Naive thymus-derived CD4-positive, alpha-beta T cell (primary cell): Measurements from ENCODE around the gene GNAQ. TPM values are rescaled to one million over a fixed set of nuclear protein-coding genes. Genes with fewer than 3 reads are reported as not detected.
A peak's percentile ranks its signal among the peaks of the same experiment; 100 is the strongest.

ENCODE experiments used
- ATAC-seq: fragments of 150-1000 bp; cut with Tn5 transposase; 2 replicates; pipeline ENCODE4 v1.10.0; 2021; ENCODE audit warnings: mild to moderate bottlenecking, moderate library complexity
- CTCF ChIA-PET: fragments of 350-600 bp; sonication (Branson Sonifier 250); formaldehyde crosslinking; loops from one replicate; lab custom pipeline; 2021; ENCODE audit warnings: antibody characterized with exemption; lab: Charles Lee
- POLR2A ChIA-PET: fragments of 350-600 bp; sonication (Branson Sonifier 250); formaldehyde crosslinking; loops from one replicate; lab custom pipeline; 2021; ENCODE audit warnings: antibody characterized with exemption, inconsistent platforms; lab: Charles Lee
- DNase-seq, 9 donors: peaks; one replicate each; pipeline versions ENCODE4 v3.0.0 to v3.0.0-alpha.2; 2020 to 2022; ENCODE audit warnings: mixed read lengths in 1 of 9
- H3K27ac ChIP-seq: one replicate; pipeline ENCODE4 v1.7.0; 2013; ENCODE audit warnings: mild to moderate bottlenecking, low read depth, low read length, moderate library complexity
- H3K27me3 ChIP-seq, 2 donors: one replicate each; pipeline ENCODE4 v1.7.0; 2013; ENCODE audit warnings: low read length in 2 of 2, mild to moderate bottlenecking in 2 of 2, moderate library complexity in 2 of 2; ENCODE audit not compliant: control insufficient read depth in 2 of 2, insufficient read depth in 2 of 2
- H3K36me3 ChIP-seq, 3 experiments: 1 replicate in 2 of 3; 2 replicates in 1 of 3; pipeline ENCODE4 v1.7.0; 2013; ENCODE audit warnings: low read length in 3 of 3, mild to moderate bottlenecking in 3 of 3, moderate library complexity in 1 of 3; ENCODE audit not compliant: insufficient read depth in 3 of 3, control insufficient read depth in 2 of 3
- H3K4me1 ChIP-seq, 2 donors: one replicate each; pipeline ENCODE4 v1.7.0; 2013; ENCODE audit warnings: low read length in 2 of 2, mild to moderate bottlenecking in 2 of 2, moderate library complexity in 1 of 2; ENCODE audit not compliant: control insufficient read depth in 2 of 2, insufficient read depth in 2 of 2
- H3K4me3 ChIP-seq: 2 replicates; pipeline ENCODE4 v1.7.0; 2013; ENCODE audit warnings: mild to moderate bottlenecking, low read length
- H3K9me3 ChIP-seq, 3 experiments: 1 replicate in 2 of 3; 2 replicates in 1 of 3; pipeline ENCODE4 v1.7.0; 2013; ENCODE audit warnings: low read length in 3 of 3; ENCODE audit not compliant: control insufficient read depth in 2 of 3
- H3K27ac Mint-ChIP-seq, 9 donors: one replicate each; pipeline ENCODE4 v1.8.0; 2020 to 2022; ENCODE audit warnings: mixed read lengths in 9 of 9, mild to moderate bottlenecking in 8 of 9, moderate library complexity in 5 of 9, inconsistent platforms in 2 of 9
- H3K27me3 Mint-ChIP-seq, 5 donors: one replicate each; pipeline ENCODE4 v1.8.0; 2021 to 2022; ENCODE audit warnings: mixed read lengths in 5 of 5, mild to moderate bottlenecking in 1 of 5
- H3K36me3 Mint-ChIP-seq, 5 donors: one replicate each; pipeline ENCODE4 v1.8.0; 2020 to 2022; ENCODE audit warnings: mixed read lengths in 5 of 5, mild to moderate bottlenecking in 3 of 5, inconsistent platforms in 1 of 5
- H3K4me1 Mint-ChIP-seq, 7 donors: one replicate each; pipeline ENCODE4 v1.8.0; 2020 to 2022; ENCODE audit warnings: mixed read lengths in 7 of 7, mild to moderate bottlenecking in 3 of 7, inconsistent platforms in 1 of 7
- H3K4me3 Mint-ChIP-seq, 10 donors: one replicate each; pipeline ENCODE4 v1.8.0; 2020 to 2022; ENCODE audit warnings: mild to moderate bottlenecking in 10 of 10, mixed read lengths in 10 of 10, moderate library complexity in 6 of 10, inconsistent platforms in 2 of 10
- H3K9me3 Mint-ChIP-seq, 11 donors: one replicate each; pipeline ENCODE4 v1.8.0; 2020 to 2022; ENCODE audit warnings: mixed read lengths in 11 of 11, mild to moderate bottlenecking in 4 of 11, inconsistent platforms in 1 of 11, moderate library complexity in 1 of 11
- intact Hi-C, 2 donors: fragments of 100-400 bp; cut with micrococcal nuclease; formaldehyde crosslinking; loops; one replicate each; pipeline ENCODE4 v1.15.1; 2023
- polyA plus RNA-seq, 2 donors: library from polyadenylated mRNA; unstranded; fragments of 300-500 nt; fragmentation: Illumina TruSeq; gene quantifications; one replicate each; pipeline ENCODE4 v1.2.3, GENCODE V29; 2021
- total RNA-seq, 6 experiments: library from RNA in 5 of 6; stranded (reverse) in 5 of 6; gene quantifications; 1 replicate in 5 of 6; 2 replicates in 1 of 6; pipeline ENCODE4 v1.2.3 and lab custom pipeline; 2021 to 2026

The GNAQ gene
- total and polyA plus RNA-seq, 7 experiments from 2014 or later: 7.2 to 60.6 (median 46.2) TPM

GRCh38 chr9:77834898-77835488, 196.6 kb downstream of the GNAQ start:
- POLR2A ChIA-PET: no interaction called here
- H3K27me3 Mint-ChIP-seq: no peaks in the 10 kb centered on the region
- CTCF ChIA-PET: no interaction called here
- Histone ChIP-seq H3K27me3 (no peaks in the 10 kb centered on the region), H3K36me3 (no peaks in the 10 kb centered on the region), H3K9me3 (no peaks in the 10 kb centered on the region), H3K4me3 (no peak overlapping the region), H3K27ac (no peak overlapping the region), H3K4me1 (no peaks in the 10 kb centered on the region)
- peaks cover 6 to 21% (median 10%) of the 10 kb centered on the region in 7 donors for H3K4me1 Mint-ChIP-seq
- intact Hi-C loops: no loop called here
- no peak overlapping the region for H3K4me3 Mint-ChIP-seq
- peaks cover 0 to 6% (median 4%) of the 10 kb centered on the region in 5 donors for H3K36me3 Mint-ChIP-seq
- no peak overlapping the region for H3K27ac Mint-ChIP-seq
- H3K9me3 Mint-ChIP-seq: no peaks in the 10 kb centered on the region
- ATAC-seq: no peak
- no peak for DNase-seq

GRCh38 chr9:77833561-77834429, 197.8 kb downstream of the GNAQ start:
- Histone ChIP-seq H3K27me3 (no peaks in the 10 kb centered on the region), H3K4me3 (no peak overlapping the region), H3K27ac (no peak overlapping the region), H3K4me1 (no peaks in the 10 kb centered on the region), H3K36me3 (no peaks in the 10 kb centered on the region), H3K9me3 (no peaks in the 10 kb centered on the region)
- Mint-ChIP-seq H3K4me3 (no peak overlapping the region), H3K27ac (no peak overlapping the region), H3K27me3 (no peaks in the 10 kb centered on the region), H3K36me3 (peaks cover 0 to 5% (median 3%) of the 10 kb centered on the region in 5 donors), H3K4me1 (peaks cover 8 to 30% (median 20%) of the 10 kb centered on the region in 7 donors), H3K9me3 (no peaks in the 10 kb centered on the region)
- ChIA-PET POLR2A (no interaction called here), CTCF (no interaction called here)
- ATAC-seq (no peak), DNase-seq (no peak)
- intact Hi-C loops: no loop called here

GRCh38 chr9:77832639-77833038, 199.0 kb downstream of the GNAQ start:
- Mint-ChIP-seq H3K27me3 (no peaks in the 10 kb centered on the region), H3K9me3 (no peaks in the 10 kb centered on the region), H3K4me1 (peaks cover 17 to 40% (median 27%) of the 10 kb centered on the region in 7 donors), H3K27ac (peak overlapping the region in 1 of 9 donors; percentile 38), H3K4me3 (no peak overlapping the region), H3K36me3 (peaks cover 0 to 5% (median 3%) of the 10 kb centered on the region in 5 donors)
- intact Hi-C loops: no loop called here
- Histone ChIP-seq H3K4me1 (peaks cover 0 to 2% of the 10 kb centered on the region in 2 donors), H3K27me3 (no peaks in the 10 kb centered on the region), H3K36me3 (no peaks in the 10 kb centered on the region), H3K9me3 (no peaks in the 10 kb centered on the region), H3K4me3 (no peak overlapping the region), H3K27ac (no peak overlapping the region)
- CTCF ChIA-PET: no interaction called here
- ATAC-seq: no peak
- POLR2A ChIA-PET: interaction anchor here (0.8 kb wide), 1 partner anchor 79 kb away, joined by 3 read pairs; no protein-coding TSS in a partner anchor
- DNase-seq: no peak

GRCh38 chr9:77831781-77832180, 199.8 kb downstream of the GNAQ start:
- Mint-ChIP-seq H3K27me3 (no peaks in the 10 kb centered on the region), H3K4me1 (peaks cover 25 to 49% (median 35%) of the 10 kb centered on the region in 7 donors), H3K4me3 (no peak overlapping the region), H3K27ac (no peak overlapping the region), H3K9me3 (no peaks in the 10 kb centered on the region), H3K36me3 (peaks cover 0 to 7% (median 3%) of the 10 kb centered on the region in 5 donors)
- intact Hi-C loops: no loop called here
- no peaks in the 10 kb centered on the region for H3K9me3 ChIP-seq
- ChIA-PET POLR2A (interaction anchor here (0.6 kb wide), 1 partner anchor 125 kb away, joined by 3 read pairs; no protein-coding TSS in a partner anchor), CTCF (no interaction called here)
- no peak overlapping the region for H3K27ac ChIP-seq
- ATAC-seq (no peak), DNase-seq (no peak)
- no peaks in the 10 kb centered on the region for H3K36me3 ChIP-seq
- H3K4me3 ChIP-seq: no peak overlapping the region
- H3K4me1 ChIP-seq: peaks cover 0 to 8% of the 10 kb centered on the region in 2 donors
- H3K27me3 ChIP-seq: no peaks in the 10 kb centered on the region

GRCh38 chr9:77830618-77831285, 200.9 kb downstream of the GNAQ start:
- no peaks in the 10 kb centered on the region for H3K36me3 ChIP-seq
- H3K9me3 ChIP-seq: no peaks in the 10 kb centered on the region
- H3K4me3 ChIP-seq: no peak overlapping the region
- intact Hi-C loops: no loop called here
- H3K36me3 Mint-ChIP-seq: peaks cover 0 to 7% (median 3%) of the 10 kb centered on the region in 5 donors
- no peak overlapping the region for H3K27ac ChIP-seq
- ChIA-PET CTCF (interaction anchor here (0.7 kb wide), 1 partner anchor 37 kb away, joined by 3 read pairs; no protein-coding TSS in a partner anchor), POLR2A (no interaction called here)
- no peaks in the 10 kb centered on the region for H3K27me3 Mint-ChIP-seq
- no peaks in the 10 kb centered on the region for H3K9me3 Mint-ChIP-seq
- H3K27me3 ChIP-seq: no peaks in the 10 kb centered on the region
- H3K4me1 ChIP-seq: peaks cover 0 to 8% of the 10 kb centered on the region in 2 donors
- no peak overlapping the region for H3K27ac Mint-ChIP-seq
- no peak overlapping the region for H3K4me3 Mint-ChIP-seq
- ATAC-seq (no peak), DNase-seq (no peak)
- peaks cover 27 to 52% (median 42%) of the 10 kb centered on the region in 7 donors for H3K4me1 Mint-ChIP-seq

- POLR2A ChIA-PET: interaction anchor here (1.2 kb wide), 1 partner anchor 12 kb away, joined by 3 read pairs; no protein-coding TSS in a partner anchor
- Mint-ChIP-seq H3K36me3 (peaks cover 0 to 8% (median 3%) of the 10 kb centered on the region in 5 donors), H3K27ac (peak overlapping the region in 1 of 9 donors; percentile 15), H3K4me1 (peaks cover 22 to 52% (median 42%) of the 10 kb centered on the region in 7 donors), H3K9me3 (no peaks in the 10 kb centered on the region), H3K4me3 (no peak overlapping the region), H3K27me3 (no peaks in the 10 kb centered on the region)
- Histone ChIP-seq H3K4me3 (no peak overlapping the region), H3K27me3 (no peaks in the 10 kb centered on the region), H3K4me1 (peaks cover 0 to 8% of the 10 kb centered on the region in 2 donors), H3K27ac (no peak overlapping the region), H3K36me3 (no peaks in the 10 kb centered on the region), H3K9me3 (no peaks in the 10 kb centered on the region)
- ATAC-seq (no peak), DNase-seq (no peak)
- intact Hi-C loops: loop anchor here in 1 of 2 donors (5.0 kb wide), 1 partner anchor 203 kb away; the partner anchor contains the start of gene GNAQ
- CTCF ChIA-PET: interaction anchor here (0.6 to 1.0 kb wide), 2 partner anchors 12 to 192 kb away, joined by 4 read pairs; no protein-coding TSS in a partner anchor
Observed at GRCh38 chr9:77829420-77829819, 202.2 kb downstream of the GNAQ start.
